ENCODE measurements around the gene MTPN. TPM values are rescaled to one million over a fixed set of nuclear protein-coding genes. Genes with fewer than 3 reads are reported as not detected.

Gene MTPN
- total and polyA plus RNA-seq, 9 donors: 54.0 to 115 (median 83.8) TPM

DNA sequence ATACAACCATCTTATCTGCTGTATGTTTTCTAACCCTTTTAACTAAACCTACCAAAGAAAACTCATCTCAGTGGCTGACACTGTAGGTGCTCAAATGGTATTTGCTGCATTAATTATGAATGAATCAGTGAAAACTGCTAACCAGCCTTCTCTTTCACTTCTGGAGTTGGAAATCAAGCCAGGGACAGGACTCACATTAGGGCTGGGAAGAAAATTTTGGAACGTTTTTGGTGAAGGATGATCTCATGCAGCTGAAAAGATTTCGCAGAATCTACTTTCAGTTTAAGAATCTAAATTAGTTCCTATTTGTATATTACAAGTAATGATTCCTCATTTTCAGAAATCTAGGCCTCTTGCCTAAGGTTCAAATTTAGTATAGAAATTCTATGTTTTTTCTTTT is 12.9 kb downstream of the MTPN start:
- intact Hi-C loops (cut with DNase I): no loop called here
- H3K27me3 ChIP-seq: no peaks in the 10 kb centered on the region
- TF ChIP-seq, protein P1, sequence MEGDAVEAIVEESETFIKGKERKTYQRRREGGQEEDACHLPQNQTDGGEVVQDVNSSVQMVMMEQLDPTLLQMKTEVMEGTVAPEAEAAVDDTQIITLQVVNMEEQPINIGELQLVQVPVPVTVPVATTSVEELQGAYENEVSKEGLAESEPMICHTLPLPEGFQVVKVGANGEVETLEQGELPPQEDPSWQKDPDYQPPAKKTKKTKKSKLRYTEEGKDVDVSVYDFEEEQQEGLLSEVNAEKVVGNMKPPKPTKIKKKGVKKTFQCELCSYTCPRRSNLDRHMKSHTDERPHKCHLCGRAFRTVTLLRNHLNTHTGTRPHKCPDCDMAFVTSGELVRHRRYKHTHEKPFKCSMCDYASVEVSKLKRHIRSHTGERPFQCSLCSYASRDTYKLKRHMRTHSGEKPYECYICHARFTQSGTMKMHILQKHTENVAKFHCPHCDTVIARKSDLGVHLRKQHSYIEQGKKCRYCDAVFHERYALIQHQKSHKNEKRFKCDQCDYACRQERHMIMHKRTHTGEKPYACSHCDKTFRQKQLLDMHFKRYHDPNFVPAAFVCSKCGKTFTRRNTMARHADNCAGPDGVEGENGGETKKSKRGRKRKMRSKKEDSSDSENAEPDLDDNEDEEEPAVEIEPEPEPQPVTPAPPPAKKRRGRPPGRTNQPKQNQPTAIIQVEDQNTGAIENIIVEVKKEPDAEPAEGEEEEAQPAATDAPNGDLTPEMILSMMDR (IDR thresholded peaks at IDR 0.05): no peak
- no peak for TF ChIP-seq POLR2A (IDR thresholded peaks at IDR 0.05)
- no peak for TF ChIP-seq EP300 (IDR thresholded peaks at IDR 0.05)
- no peak overlapping the region for H3K27ac ChIP-seq
- H3K4me1 ChIP-seq (ENCODE audit: insufficient read depth): peaks cover 3% of the 10 kb centered on the region
- H3K9me3 ChIP-seq: no peaks in the 10 kb centered on the region
- no peak overlapping the region for H3K4me3 ChIP-seq
- no peak for DNase-seq
- WGBS, 3 donors: 12 to 17% (median 16%) methylated on average over 2 of the region's 2 CpGs
- H3K36me3 ChIP-seq: no peaks in the 10 kb centered on the region

DNA sequence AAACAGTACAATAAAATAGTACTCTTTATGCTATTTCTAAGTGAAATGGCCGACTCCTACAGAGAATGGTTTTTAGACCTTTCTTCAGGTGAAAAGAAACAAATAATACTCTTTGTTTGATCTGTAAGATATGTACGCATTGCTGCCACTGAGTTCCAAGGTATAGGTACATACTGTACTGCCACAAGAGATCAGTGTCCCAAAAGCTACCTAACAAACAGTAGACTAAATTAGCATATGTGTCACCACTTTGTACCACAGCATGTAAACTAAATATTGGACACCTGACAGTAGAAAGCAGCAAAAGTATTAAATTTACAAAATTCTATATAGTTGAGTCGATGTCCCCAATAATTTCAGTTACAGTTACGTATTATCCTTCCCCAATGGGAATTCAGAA is 14.4 kb downstream of the MTPN start:
- intact Hi-C loops (cut with DNase I): no loop called here
- Histone ChIP-seq H3K36me3 (no peaks in the 10 kb centered on the region), H3K4me1 (ENCODE audit: insufficient read depth) (peaks cover 3% of the 10 kb centered on the region), H3K27ac (no peak overlapping the region), H3K9me3 (no peaks in the 10 kb centered on the region), H3K27me3 (no peaks in the 10 kb centered on the region), H3K4me3 (no peak overlapping the region)
- 91 to 95% (median 91%) methylated on average over 4 of the region's 4 CpGs for WGBS, 3 donors
- TF ChIP-seq EP300 (IDR thresholded peaks at IDR 0.05) (no peak), POLR2A (IDR thresholded peaks at IDR 0.05) (no peak)
- TF ChIP-seq, protein P1 (IDR thresholded peaks at IDR 0.05): no peak
- DNase-seq: no peak

DNA sequence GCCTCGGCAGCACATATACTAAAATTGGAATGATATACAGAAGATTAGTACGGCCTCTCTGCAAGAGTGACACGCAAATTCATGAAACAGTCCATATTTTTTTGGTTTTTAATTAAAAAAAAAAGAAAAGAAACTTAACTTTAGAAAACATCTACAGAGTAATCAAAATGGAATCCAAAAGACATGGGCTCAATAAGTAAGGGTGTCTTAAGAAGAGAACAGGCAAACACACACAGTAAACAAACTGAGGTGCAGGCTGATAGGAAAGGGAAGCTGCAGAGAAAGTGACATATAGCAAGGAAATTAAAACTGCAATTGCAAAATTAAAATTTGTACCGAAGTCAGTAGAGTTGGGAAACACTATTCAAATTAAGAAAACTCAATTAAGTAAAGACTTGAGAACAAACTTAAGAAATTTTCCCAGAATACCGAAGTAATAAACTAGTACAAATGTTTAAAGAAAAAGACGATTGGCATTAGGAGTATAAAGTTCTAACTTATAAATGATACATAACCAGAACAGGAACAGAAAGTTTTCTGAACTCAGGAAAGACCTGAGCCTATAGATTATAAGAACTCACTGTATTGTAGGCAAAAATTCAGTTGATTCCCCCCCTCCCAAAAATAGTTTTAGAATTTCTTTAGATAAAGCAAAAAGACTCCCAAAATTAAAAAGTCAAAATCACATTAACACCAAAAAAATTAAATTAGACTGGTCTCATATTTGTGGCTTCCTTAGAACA is 16.3 kb downstream of the MTPN start:
- H3K4me3 ChIP-seq: no peak overlapping the region
- H3K36me3 ChIP-seq: no peaks in the 10 kb centered on the region
- 88 to 93% (median 93%) methylated on average over 6 of the region's 6 CpGs for WGBS, 3 donors
- no peak for DNase-seq
- no peaks in the 10 kb centered on the region for H3K4me1 ChIP-seq (ENCODE audit: insufficient read depth)
- no peaks in the 10 kb centered on the region for H3K9me3 ChIP-seq
- TF ChIP-seq EP300 (IDR thresholded peaks at IDR 0.05) (no peak), POLR2A (IDR thresholded peaks at IDR 0.05) (no peak)
- TF ChIP-seq, protein P1 (IDR thresholded peaks at IDR 0.05): no peak
- no peaks in the 10 kb centered on the region for H3K27me3 ChIP-seq
- intact Hi-C loops (cut with DNase I): no loop called here
- no peak overlapping the region for H3K27ac ChIP-seq

DNA sequence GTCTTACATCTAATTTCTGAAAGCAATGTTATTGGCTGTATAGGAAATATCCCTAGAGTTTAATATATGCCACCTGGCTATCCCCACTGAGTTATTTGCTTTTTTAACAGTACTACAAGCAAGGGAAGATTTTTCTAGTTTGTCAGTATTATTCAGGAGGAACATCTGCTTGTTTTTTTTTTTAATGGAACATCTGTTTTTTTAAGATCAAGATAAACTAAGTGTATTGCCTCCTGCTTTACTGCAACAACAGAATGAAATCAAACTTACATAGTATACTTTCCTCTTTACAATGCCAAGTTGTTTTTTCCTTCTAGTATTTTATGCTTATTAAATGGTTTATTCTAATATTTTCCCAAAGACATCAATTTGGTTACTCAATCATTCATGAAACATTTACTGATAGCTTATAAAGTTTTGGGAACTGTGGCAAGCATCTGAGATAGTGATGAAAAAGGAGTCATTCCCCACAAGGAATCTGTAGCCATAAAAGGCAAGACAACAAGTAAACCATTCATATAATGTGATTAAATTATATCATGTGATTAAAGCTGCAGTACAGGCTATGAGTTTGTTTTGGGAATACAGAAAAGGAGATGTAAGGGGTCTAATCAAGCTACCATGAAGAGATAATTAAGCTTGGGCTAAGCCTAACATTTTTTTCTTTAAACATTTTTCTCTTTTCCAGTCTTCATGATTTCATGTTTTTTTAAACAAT is 17.4 kb downstream of the MTPN start:
- DNase-seq: no peak
- no peaks in the 10 kb centered on the region for H3K4me1 ChIP-seq (ENCODE audit: insufficient read depth)
- no peaks in the 10 kb centered on the region for H3K9me3 ChIP-seq
- no peak overlapping the region for H3K4me3 ChIP-seq
- intact Hi-C loops (cut with DNase I): no loop called here
- no peaks in the 10 kb centered on the region for H3K36me3 ChIP-seq
- H3K27me3 ChIP-seq: no peaks in the 10 kb centered on the region
- no peak for TF ChIP-seq POLR2A (IDR thresholded peaks at IDR 0.05)
- no peak for TF ChIP-seq EP300 (IDR thresholded peaks at IDR 0.05)
- TF ChIP-seq, protein P1 (IDR thresholded peaks at IDR 0.05): no peak
- no peak overlapping the region for H3K27ac ChIP-seq

Data from ovary (tissue), 9 donors.